Muscle of back (tissue), 11 donors: Measurements from ENCODE around the gene MARCHF7. TPM values are rescaled to one million over a fixed set of nuclear protein-coding genes. Genes with fewer than 3 reads are reported as not detected.
"Not testable (repeated sequence)": the region's sequence is repeated elsewhere in the genome, so short reads cannot be mapped to it uniquely, and the experiment has no call there.

Source experiments
- DNase-seq, 3 donors: peaks; one replicate each; pipeline versions ENCODE4 v3.0.0 to v3.0.0-alpha.2; 2013
- polyA plus RNA-seq, 10 donors: library from polyadenylated mRNA; unstranded; fragments of 120-200 nt; gene quantifications; one replicate each; pipeline ENCODE4 v1.2.1, GENCODE V29; 2013; ENCODE audit not compliant: insufficient read length in 10 of 10

MARCHF7 gene
- polyA plus RNA-seq, 10 donors = 83.4 to 149 (median 117) TPM

DNA sequence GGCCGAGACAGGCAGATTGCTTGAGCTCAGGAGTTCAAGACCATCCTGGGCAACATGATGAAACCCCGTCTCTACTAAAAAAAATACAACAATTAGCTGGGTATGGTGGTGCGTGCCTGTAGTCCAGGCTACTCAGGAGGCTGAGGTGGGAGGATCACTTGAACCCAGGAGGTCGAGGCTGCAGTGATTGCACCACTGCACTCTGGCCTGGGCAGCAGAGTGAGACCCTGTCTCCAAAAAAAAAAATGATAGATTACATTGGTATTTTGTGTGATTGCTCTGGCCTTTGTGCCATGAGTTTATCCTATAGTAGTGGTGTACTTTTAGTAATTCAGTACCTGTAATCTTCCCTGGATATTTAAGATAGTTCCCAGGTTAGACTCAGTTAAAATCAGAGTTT lies 4.1 kb downstream of the MARCHF7 start:
- not testable (repeated sequence) for DNase-seq

- DNase-seq = no peak
These were observed 4.6 kb downstream of the MARCHF7 start for GRCh38 chr2:159716857-159717256.

- DNase-seq = no peak
These were observed 8.4 kb downstream of the MARCHF7 start for GRCh38 chr2:159720676-159721075.

GRCh38 chr2:159722580-159722979 lies 10.3 kb downstream of the MARCHF7 start:
- no peak for DNase-seq

- DNase-seq = not testable (repeated sequence)
These were observed 12.7 kb downstream of the MARCHF7 start for GRCh38 chr2:159724795-159725572.

DNA sequence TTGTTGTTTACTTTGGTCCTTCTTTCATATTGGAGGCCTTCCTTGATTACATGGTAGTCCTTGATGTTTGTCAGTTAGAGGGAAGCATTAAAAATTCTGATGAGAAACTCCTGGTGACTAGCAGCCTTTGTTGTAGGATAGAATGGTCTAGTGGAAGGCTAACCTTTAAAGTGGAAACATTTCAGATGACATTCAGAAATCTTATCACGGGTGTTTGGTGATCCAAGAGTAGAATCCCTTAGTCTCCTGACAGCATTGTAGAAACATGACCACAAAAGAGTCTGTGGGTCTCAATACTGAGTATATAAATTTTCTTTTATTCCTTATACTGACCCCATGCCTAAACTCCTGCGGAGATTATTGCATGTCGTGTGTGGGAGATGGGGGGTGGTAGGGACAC lies 13.4 kb downstream of the MARCHF7 start:
- DNase-seq = no peak

GRCh38 chr2:159728629-159729028 lies 16.3 kb downstream of the MARCHF7 start:
- no peak for DNase-seq

- no peak for DNase-seq
These were observed 23.3 kb downstream of the MARCHF7 start for GRCh38 chr2:159735648-159736047.

- no peak for DNase-seq
These were observed 23.7 kb downstream of the MARCHF7 start for GRCh38 chr2:159736048-159736447.

- no peak for DNase-seq
These were observed 25.1 kb downstream of the MARCHF7 start for GRCh38 chr2:159737292-159737916.

DNA sequence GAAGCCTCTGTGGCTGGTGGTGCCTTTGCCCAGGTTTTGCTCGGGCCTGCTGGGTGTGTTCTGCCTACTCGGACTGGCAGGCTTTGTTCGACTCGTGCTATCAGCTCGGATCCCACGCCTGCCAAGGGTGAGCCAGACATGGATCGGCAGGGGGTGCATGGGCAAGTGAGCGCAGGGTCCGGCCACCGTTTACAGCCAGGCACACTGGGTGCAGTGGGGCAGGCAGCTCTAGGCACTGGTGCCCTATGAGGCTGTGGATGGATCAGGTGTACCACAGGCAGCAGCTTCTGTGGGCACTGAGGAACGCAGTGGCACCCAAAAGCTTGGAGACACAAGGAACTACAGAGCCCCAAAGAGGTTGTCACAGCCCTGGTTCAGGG lies 25.6 kb downstream of the MARCHF7 start:
- no peak for DNase-seq

DNA sequence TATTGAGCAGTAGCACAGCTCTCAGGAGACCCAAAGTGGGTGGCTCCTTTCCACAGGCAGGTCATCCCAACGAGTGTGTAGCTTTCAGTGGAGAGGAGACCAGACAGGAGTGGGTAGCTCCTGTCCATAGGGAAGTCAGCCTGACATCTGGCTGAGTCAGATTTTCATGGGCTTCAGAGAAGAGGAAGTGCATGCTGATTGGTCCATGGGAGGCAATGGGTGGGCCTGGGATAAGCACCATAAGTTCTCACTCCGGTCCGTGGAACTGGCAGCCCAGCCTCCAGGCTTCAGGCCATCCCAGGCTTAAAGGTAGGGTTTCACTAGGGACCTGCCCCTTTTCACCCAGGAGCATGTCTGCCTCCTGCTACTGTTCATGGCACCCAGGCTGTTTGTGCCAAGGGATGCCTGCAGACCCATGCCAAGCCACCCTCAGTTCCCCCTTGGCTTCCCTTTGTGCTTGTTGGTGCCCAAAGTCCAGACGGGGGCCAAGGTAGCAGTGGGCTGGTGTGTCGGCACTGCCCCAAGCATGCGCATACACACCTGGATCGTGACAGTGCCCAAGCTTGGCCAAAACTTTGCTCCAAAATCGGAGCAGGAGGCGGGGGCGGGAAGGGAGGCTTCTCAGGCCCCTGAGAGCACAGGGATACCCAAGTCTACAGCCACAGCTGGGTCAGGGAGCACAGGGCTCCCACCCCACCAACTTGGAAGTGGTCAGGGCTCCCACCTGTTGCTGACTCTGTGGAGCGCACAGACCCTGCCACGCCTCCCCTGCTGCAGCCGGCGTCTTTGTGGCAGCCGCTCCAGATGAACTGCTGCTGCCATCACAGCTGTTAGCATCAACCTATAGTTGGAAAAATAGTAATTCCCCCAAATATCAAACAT lies 26.4 kb downstream of the MARCHF7 start:
- no peak for DNase-seq

- no peak for DNase-seq
These were observed 30.5 kb downstream of the MARCHF7 start for GRCh38 chr2:159742846-159743245.

DNA sequence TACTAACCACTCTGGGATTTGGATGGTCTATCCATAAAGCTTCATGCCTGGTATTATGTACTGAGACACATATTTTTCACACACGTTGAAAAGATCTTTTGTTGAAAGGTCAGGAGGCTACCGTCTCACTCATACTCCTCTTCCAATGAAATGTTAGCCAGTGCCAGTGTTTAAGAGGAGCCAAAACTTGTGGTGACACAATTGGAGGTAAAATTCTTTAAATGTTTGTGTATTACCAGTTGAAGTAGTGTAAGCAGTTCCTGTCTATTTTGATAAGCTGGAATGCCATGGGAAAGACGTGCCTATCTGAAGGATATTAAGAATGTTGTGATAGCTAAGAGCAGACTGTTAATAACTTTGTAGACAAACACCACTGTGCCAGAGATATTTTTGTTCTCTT lies 32.1 kb downstream of the MARCHF7 start:
- no peak for DNase-seq

GRCh38 chr2:159745237-159745636 lies 32.9 kb downstream of the MARCHF7 start:
- DNase-seq = not testable (repeated sequence)

DNA sequence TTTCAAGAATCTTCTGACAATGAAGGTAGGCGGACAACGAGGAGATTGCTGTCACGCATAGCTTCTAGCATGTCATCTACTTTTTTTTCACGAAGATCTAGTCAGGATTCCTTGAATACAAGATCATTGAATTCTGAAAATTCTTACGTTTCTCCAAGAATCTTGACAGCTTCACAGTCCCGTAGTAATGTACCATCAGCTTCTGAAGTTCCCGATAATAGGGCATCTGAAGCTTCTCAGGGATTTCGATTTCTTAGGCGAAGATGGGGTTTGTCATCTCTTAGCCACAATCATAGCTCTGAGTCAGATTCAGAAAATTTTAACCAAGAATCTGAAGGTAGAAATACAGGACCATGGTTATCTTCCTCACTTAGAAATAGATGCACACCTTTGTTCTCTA lies 35.8 kb downstream of the MARCHF7 start:
- DNase-seq = no peak

DNA sequence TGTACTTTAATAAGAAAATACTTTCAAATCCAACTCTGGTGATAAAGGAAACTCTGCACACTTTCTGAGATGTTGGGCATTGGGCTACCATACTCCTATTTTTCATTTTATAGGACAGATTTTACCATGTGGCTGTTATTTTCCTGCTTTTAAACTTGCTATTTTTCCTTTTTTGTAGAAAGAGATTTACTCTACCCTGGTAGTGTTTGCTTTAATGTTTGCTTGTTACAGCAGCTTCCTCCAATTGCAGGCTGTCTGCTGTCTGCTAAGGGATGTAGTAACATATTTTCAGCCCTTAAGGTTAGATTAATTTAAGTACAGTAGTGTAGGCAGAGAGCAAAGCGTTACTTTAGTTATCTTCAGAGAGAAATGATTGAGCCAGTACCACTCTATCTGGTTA lies 38.6 kb downstream of the MARCHF7 start:
- DNase-seq = no peak

DNA sequence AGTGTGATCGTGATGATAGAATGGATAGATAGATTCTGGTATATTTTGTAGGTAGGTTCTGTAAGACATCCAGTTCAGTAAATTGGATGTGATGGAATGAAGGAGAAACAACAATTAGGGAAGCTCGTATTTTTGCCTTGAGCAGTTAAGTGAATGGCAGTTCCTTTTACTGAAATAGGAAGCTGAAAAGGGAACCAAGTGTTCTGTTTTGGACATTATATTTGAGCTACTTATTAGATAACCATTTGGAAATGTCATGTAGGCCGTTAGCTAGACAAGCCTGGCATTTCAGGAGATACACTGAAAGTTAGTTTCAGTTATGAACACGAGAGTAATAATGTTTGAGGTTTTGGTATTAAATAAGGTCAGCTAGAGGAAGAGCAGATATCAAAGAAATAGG lies 41.5 kb downstream of the MARCHF7 start:
- DNase-seq = no peak

- DNase-seq = no peak
These were observed 42.7 kb downstream of the MARCHF7 start for GRCh38 chr2:159755014-159755413.

GRCh38 chr2:159755788-159756187 lies 43.5 kb downstream of the MARCHF7 start:
- no peak for DNase-seq

DNA sequence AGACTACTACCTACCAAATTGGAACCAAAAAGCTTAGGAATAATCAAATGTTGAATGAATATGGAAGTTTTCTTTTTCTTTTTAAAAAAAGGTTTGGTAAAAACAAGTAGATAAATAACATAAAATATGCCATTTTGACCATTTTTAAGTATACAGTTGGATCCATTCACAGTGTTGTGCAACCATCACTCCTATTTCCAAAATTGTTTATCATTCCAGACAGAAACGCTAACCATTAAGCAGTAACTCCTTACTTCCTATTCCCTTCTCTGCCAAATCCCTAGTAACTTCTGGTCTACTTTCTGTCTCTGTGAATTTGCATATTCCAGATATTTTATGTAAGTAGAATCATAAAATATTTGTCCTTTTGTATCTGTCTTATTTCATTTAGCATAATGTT lies 45.9 kb downstream of the MARCHF7 start:
- DNase-seq = no peak

GRCh38 chr2:159758686-159759085 lies 46.4 kb downstream of the MARCHF7 start:
- no peak for DNase-seq

DNA sequence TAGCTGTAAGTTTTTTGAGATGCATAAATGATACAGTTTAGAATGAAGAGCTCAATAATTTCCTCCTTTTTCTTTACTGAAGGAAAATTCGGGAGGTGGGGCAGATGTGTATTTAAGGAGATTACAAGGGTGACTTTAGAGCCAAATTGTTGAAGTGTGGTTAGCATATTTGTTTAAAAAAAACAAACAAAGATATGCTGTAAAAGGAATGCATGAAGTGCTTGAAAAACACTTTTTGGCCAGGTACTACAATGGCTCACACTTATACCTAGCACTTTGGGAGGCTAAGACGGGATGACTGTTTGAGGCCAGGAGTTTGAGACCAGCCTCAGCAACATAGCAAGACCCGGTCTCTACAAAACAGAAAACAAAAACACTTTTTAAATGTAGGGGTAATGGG lies 47.3 kb downstream of the MARCHF7 start:
- no peak for DNase-seq
